HG03342 (cell line): Measurements from ENCODE around the gene FBXO27.
"Not testable (repeated sequence)": the region's sequence is repeated elsewhere in the genome, so short reads cannot be mapped to it uniquely, and the experiment has no call there.

ENCODE experiments used
- ATAC-seq: cut with Tn5 transposase; IDR thresholded peaks from one replicate; pipeline ENCODE4 v1.9.1; 2021; ENCODE audit warnings: mild to moderate bottlenecking, moderate library complexity; ENCODE audit not compliant: unreplicated experiment

Gene FBXO27

GRCh38 chr19:39045506-39045905, 13.2 kb upstream of the FBXO27 start:
- no peak for ATAC-seq

- ATAC-seq = no peak
Observed at GRCh38 chr19:39038098-39038497, 5.7 kb upstream of the FBXO27 start.

- ATAC-seq = no peak
Observed at GRCh38 chr19:39037194-39037593, 4.8 kb upstream of the FBXO27 start.

GRCh38 chr19:39036581-39036980, 4.2 kb upstream of the FBXO27 start:
- ATAC-seq = no peak

- ATAC-seq = peak; percentile 62
Observed at GRCh38 chr19:39031368-39032062, 834 bp downstream of the FBXO27 start.

- ATAC-seq = no peak
Observed at GRCh38 chr19:39030854-39031367, 1.4 kb downstream of the FBXO27 start.

- ATAC-seq = no peak
Observed at GRCh38 chr19:39024875-39025641, 7.3 kb downstream of the FBXO27 start.

- no peak for ATAC-seq
Observed at GRCh38 chr19:39021063-39021462, 11.3 kb downstream of the FBXO27 start.

- no peak for ATAC-seq
Observed at GRCh38 chr19:39017646-39018045, 14.7 kb downstream of the FBXO27 start.

- no peak for ATAC-seq
Observed at GRCh38 chr19:39017026-39017425, 15.3 kb downstream of the FBXO27 start.

GRCh38 chr19:39014037-39014436, 18.3 kb downstream of the FBXO27 start:
- no peak for ATAC-seq

- ATAC-seq = no peak
Observed at GRCh38 chr19:39009001-39009400, 23.3 kb downstream of the FBXO27 start.

GRCh38 chr19:39008137-39008536, 24.2 kb downstream of the FBXO27 start:
- no peak for ATAC-seq

- no peak for ATAC-seq
Observed at GRCh38 chr19:39007096-39007495, 25.3 kb downstream of the FBXO27 start.

GRCh38 chr19:39004403-39004802, 27.9 kb downstream of the FBXO27 start:
- no peak for ATAC-seq

GRCh38 chr19:39003796-39004195, 28.6 kb downstream of the FBXO27 start:
- no peak for ATAC-seq

- no peak for ATAC-seq
Observed at GRCh38 chr19:39003188-39003587, 29.2 kb downstream of the FBXO27 start.

- ATAC-seq = no peak
Observed at GRCh38 chr19:39001041-39001440, 31.3 kb downstream of the FBXO27 start.

GRCh38 chr19:38997576-38997975, 34.8 kb downstream of the FBXO27 start:
- ATAC-seq = not testable (repeated sequence)

GRCh38 chr19:38993271-38993670, 39.1 kb downstream of the FBXO27 start:
- ATAC-seq = no peak

- ATAC-seq = no peak
Observed at GRCh38 chr19:38990949-38991697, 41.2 kb downstream of the FBXO27 start.
